Measurements from ENCODE around the gene DPT. TPM values are rescaled to one million over a fixed set of nuclear protein-coding genes. Genes with fewer than 3 reads are reported as not detected.

Gene DPT
- total RNA-seq, 1 experiment from 2014 or later = not detected

- no peak for TF ChIP-seq ATF3 (CRISPR knock-in tag; conservative IDR thresholded peaks at IDR 0.05)
- no peak for TF ChIP-seq NFYB (CRISPR knock-in tag; conservative IDR thresholded peaks at IDR 0.05; ENCODE audit: low read depth)
Measured at GRCh38 chr1:168654198-168654915, 74.6 kb downstream of the DPT start (continued).

GRCh38 chr1:168653567-168653966, 75.4 kb downstream of the DPT start:
- Mint-ChIP-seq H3K36me3 (no peaks in the 10 kb centered on the region), H3K27ac (no peak overlapping the region), H3K4me3 (no peak overlapping the region), H3K27me3 (ENCODE audit: low read depth) (no peaks in the 10 kb centered on the region), H3K4me1 (peaks cover 8% of the 10 kb centered on the region), H3K9me3 (no peaks in the 10 kb centered on the region)
- CTCF ChIA-PET = interaction anchor here (1.2 to 1.5 kb wide), 2 partner anchors 16 to 17 kb away, joined by 3 read pairs; no protein-coding TSS in a partner anchor
- ATAC-seq = no peak
- TF ChIP-seq HMGA2 (CRISPR knock-in tag; IDR thresholded peaks at IDR 0.05) = no peak
- no peak for TF ChIP-seq OVOL2 (CRISPR knock-in tag; IDR thresholded peaks at IDR 0.05; ENCODE audit: borderline replicate concordance)
- TF ChIP-seq ZNF281 (CRISPR knock-in tag; IDR thresholded peaks at IDR 0.05) = no peak
- no peak for TF ChIP-seq ELF4 (CRISPR knock-in tag; IDR thresholded peaks at IDR 0.05; ENCODE audit: low read depth)
- no peak for TF ChIP-seq ARID4B (CRISPR knock-in tag; IDR thresholded peaks at IDR 0.05; ENCODE audit: borderline replicate concordance)
- no peak for TF ChIP-seq ATF3 (CRISPR knock-in tag; conservative IDR thresholded peaks at IDR 0.05)
- TF ChIP-seq TP53 (CRISPR knock-in tag; IDR thresholded peaks at IDR 0.05) = no peak
- TF ChIP-seq ATF1 (CRISPR knock-in tag; IDR thresholded peaks at IDR 0.05) = no peak
- TF ChIP-seq MYBL2 (CRISPR knock-in tag; IDR thresholded peaks at IDR 0.05) = no peak
- no peak for TF ChIP-seq ESRRA (CRISPR knock-in tag; IDR thresholded peaks at IDR 0.05; ENCODE audit: borderline replicate concordance)
- TF ChIP-seq HMGXB4 (CRISPR knock-in tag; IDR thresholded peaks at IDR 0.05) = no peak
- no peak for TF ChIP-seq NFYB (CRISPR knock-in tag; conservative IDR thresholded peaks at IDR 0.05; ENCODE audit: low read depth)
- DNase-seq (ENCODE audit: low spot score) = no peak
- POLR2A ChIA-PET = no interaction called here

- CTCF ChIA-PET = interaction anchor here (0.6 kb wide), 1 partner anchor 702 kb away, joined by 4 read pairs; no protein-coding TSS in a partner anchor
- DNase-seq (ENCODE audit: low spot score) = no peak
- Mint-ChIP-seq H3K9me3 (no peaks in the 10 kb centered on the region), H3K4me3 (no peak overlapping the region), H3K36me3 (no peaks in the 10 kb centered on the region), H3K27me3 (ENCODE audit: low read depth) (no peaks in the 10 kb centered on the region; the same call in 1 of the 2 replicates), H3K4me1 (no peaks in the 10 kb centered on the region; the same call in 1 of the 2 replicates), H3K27ac (no peak overlapping the region)
- ATAC-seq = no peak
- TF ChIP-seq ZNF416 (CRISPR knock-in tag; IDR thresholded peaks at IDR 0.05) (no peak), ATF2 (CRISPR knock-in tag; IDR thresholded peaks at IDR 0.05; ENCODE audit: borderline replicate concordance, low read depth) (no peak), CREB1 (CRISPR knock-in tag; IDR thresholded peaks at IDR 0.05) (no peak), ZNF121 (CRISPR knock-in tag; IDR thresholded peaks at IDR 0.05) (no peak), TEAD1 (CRISPR knock-in tag; IDR thresholded peaks at IDR 0.05) (no peak), ZMAT4 (CRISPR knock-in tag; IDR thresholded peaks at IDR 0.05) (no peak), NR2C2 (CRISPR knock-in tag; IDR thresholded peaks at IDR 0.05) (no peak), ZNF263 (CRISPR knock-in tag; IDR thresholded peaks at IDR 0.05; ENCODE audit: low read depth) (no peak), ZNF671 (CRISPR knock-in tag; IDR thresholded peaks at IDR 0.05) (no peak), ESRRA (CRISPR knock-in tag; IDR thresholded peaks at IDR 0.05; ENCODE audit: borderline replicate concordance) (no peak), RORB (CRISPR knock-in tag; IDR thresholded peaks at IDR 0.05) (no peak)
- POLR2A ChIA-PET = no interaction called here
Measured at GRCh38 chr1:168645721-168646120, 83.3 kb downstream of the DPT start.

Measured in WTC11 (cell line).